Fibroblast of skin of scalp (primary cell): ENCODE data around the gene CENPE.

Source experiments
- DNase-seq: peaks from one replicate; pipeline ENCODE4 v3.0.0-alpha.2; 2013

Gene CENPE

GRCh38 chr4:103136671-103137445 lies 61.3 kb downstream of the CENPE start:
- no peak for DNase-seq

GRCh38 chr4:103129174-103129573 lies 69.0 kb downstream of the CENPE start:
- no peak for DNase-seq

GRCh38 chr4:103126126-103126525 lies 72.0 kb downstream of the CENPE start:
- no peak for DNase-seq

GRCh38 chr4:103123114-103123513 lies 75.0 kb downstream of the CENPE start:
- DNase-seq: no peak

- no peak for DNase-seq
These were observed 80.0 kb downstream of the CENPE start for GRCh38 chr4:103118166-103118565.

- no peak for DNase-seq
These were observed 86.5 kb downstream of the CENPE start for GRCh38 chr4:103111598-103111997.

GRCh38 chr4:103108542-103108941 lies 89.6 kb downstream of the CENPE start:
- DNase-seq: no peak

GRCh38 chr4:103105558-103106356 lies 92.4 kb downstream of the CENPE start:
- DNase-seq: no peak

GRCh38 chr4:103104886-103105285 lies 93.3 kb downstream of the CENPE start:
- no peak for DNase-seq

GRCh38 chr4:103100691-103101090 lies 97.5 kb downstream of the CENPE start:
- no peak for DNase-seq

- DNase-seq: peak; percentile 93
These were observed 98.3 kb downstream of the CENPE start, which contains the start of gene BDH2 for GRCh38 chr4:103099691-103100392. BDH2 (minus strand) TSS chr4:103099834; CDS start chr4:103096254, 3,580 bp downstream.

GRCh38 chr4:103098756-103099440 lies 99.2 kb downstream of the CENPE start:
- DNase-seq: no peak

GRCh38 chr4:103098341-103098740 lies 99.8 kb downstream of the CENPE start:
- DNase-seq: no peak

- no peak for DNase-seq
These were observed 101.0 kb downstream of the CENPE start for GRCh38 chr4:103097112-103097511.

- no peak for DNase-seq
These were observed 103.1 kb downstream of the CENPE start for GRCh38 chr4:103095080-103095479.

- DNase-seq: no peak
These were observed 105.9 kb downstream of the CENPE start for GRCh38 chr4:103092245-103092644.

- DNase-seq: peak; percentile 73
These were observed 106.4 kb downstream of the CENPE start for GRCh38 chr4:103091601-103092223.

GRCh38 chr4:103089481-103089880 lies 108.7 kb downstream of the CENPE start:
- no peak for DNase-seq

- no peak for DNase-seq
These were observed 111.6 kb downstream of the CENPE start for GRCh38 chr4:103086551-103086950.

GRCh38 chr4:103085555-103086196 lies 112.5 kb downstream of the CENPE start:
- no peak for DNase-seq

- DNase-seq: no peak
These were observed 118.5 kb downstream of the CENPE start for GRCh38 chr4:103079621-103080020.
